Measurements from ENCODE around the gene DEPDC5.

The DEPDC5 gene

DNA sequence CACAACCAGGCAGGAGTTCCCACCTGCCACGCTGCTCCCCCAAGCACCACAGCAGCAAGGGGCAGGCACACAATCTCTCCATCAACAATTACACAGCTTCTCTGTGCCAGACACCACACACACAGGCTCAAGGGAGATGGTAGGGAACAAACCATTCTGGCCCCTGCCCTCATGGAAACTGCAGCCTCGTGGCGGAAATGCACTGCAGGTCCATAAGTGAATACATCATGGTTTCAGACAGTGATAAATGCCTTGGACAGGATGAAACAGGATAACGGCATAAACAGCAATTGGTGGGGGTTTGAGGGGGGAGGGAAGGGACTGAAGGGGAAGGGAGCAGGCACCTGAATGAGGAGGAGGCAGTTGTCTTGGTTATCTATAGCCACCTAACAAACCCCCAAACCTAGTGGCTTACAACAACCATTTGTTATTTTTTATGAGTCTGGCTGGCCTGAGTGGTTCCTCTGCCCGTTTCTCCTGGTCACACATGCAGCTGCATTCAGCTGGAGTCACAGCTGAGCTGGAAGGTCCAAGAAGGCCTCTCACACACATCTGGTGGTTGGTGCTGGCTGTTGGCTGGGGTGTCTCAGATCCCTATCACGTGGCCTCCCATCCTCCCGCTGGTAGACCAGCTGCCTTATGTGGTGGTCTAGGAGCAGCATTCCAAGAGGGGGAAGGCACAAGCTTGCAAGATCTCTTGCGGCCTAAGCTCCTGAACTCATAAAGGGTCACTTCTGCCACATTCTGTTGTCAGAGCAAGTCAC is 175.5 kb downstream of the DEPDC5 start:
- DNase-seq = no peak

DNA sequence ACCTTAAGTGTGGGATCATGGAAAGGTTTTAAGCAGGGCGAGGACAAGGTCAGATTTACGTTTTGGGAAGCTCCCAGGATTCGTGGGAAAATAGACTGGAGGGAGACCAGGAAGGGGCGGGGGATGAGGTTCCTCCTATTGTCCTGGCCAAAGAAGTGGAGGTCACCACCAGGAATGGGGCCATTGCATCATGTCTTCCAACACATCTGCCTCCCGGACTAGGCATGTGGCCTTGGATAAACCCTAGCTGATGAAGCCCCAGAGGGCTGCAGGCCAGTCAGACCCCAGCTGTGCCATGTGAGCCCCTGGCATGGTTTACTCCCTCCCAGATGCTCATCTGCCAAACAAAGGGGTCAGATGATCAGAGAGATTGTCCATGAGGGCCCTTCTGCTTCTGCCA is 179.0 kb downstream of the DEPDC5 start:
- DNase-seq = no peak

DNA sequence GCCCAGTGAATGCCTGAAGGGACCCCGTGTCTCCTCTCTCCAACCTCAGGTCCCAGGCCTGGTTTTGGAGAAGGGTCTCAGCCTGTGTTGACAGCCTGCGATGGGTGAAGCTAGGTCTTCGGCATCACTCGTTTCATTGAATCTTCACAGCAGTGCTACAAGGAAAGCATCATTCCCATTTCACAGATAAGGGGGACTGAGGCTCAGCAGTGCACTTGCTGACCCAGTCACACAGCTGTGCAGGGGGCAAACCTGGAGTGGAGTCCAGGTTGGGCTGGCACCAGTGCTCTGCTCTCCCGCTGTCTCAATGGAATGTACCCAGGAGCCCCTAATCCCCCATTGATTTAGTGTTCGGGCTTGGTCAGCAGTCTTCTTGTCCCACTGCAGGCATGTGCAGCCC is 179.6 kb downstream of the DEPDC5 start:
- no peak for DNase-seq

DNA sequence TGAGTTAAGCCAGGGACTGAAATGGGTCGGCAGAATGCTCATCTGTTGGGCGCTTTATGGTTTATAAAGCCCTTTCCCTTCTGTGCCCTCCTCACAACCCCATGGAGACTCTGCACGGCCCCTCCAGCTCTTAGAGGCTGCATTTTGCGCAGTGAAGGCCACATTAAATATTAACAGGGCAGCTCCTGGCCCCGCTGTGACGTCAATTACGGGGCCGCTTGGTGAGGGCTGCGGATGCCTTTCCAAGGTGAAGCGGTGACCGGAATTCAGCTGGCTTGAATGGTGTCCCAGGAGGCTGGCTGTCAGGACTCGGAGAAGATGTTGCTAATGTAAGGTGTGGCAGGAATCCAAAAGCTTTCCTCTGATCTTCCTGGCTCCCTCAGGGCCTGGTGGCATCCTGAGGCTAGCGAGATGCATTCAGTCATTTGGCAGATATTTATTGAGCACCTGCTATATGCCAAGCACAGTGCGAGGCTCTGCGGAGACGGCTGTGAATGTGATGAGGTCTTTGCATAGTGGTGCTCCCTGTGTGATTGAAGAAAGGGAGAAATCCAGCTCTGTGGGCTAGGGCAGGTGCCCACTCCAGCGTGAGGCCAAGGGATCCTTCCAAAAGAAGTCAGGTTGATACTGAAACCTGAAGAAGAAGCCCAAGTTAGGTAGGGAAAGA is 180.1 kb downstream of the DEPDC5 start:
- no peak for DNase-seq

DNA sequence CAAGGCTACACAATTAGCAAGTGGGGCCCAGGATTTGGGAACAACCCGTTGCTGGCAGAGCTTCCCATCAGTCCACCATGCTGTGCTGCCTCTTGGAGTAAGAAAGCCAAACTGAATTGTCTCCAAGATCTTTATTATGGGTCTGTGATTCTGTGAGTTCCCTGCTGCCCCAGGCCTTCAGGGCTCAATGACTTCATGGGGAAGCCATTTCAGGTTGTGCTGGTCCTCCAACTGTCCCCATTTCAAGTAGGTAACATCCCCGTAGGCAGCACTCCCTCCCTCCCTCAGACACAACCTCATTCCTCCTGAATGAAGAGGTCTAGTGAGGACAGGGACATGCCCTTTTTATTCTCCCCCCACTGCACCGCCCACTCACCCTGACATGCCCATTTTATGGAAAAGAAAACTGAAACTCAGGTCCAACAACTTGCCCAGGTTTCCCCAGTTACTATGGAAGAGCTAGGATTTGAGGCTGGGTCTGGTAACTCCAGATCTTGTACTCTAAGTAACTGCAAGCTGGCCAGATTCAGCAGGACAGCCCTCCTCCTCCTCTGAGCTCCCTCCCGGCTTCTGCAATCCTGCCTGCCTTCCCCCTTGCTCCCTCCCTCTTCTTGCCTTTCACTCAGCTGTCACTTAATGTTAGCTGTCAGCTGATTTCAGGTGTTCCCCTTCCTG is 182.3 kb downstream of the DEPDC5 start:
- DNase-seq = no peak

DNA sequence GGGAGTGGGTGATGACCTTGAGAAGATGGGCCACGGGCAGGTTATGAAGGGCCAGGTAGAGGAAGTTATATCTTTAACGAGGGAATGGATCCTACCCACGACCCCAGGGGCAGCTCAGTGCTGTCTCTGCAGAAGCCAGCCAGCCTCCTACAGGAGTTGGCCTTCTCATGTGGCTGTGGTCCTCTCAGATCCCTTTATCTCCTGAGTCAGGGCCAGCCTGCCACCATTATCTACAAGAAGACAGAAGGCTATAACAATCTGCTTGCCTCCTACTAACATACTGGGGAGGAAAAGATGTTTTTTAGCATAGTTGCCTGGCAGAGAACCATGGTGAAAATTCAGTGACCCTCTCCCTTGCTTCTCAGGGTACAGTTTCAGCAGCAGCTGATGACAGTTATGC is 183.5 kb downstream of the DEPDC5 start:
- DNase-seq = no peak

DNA sequence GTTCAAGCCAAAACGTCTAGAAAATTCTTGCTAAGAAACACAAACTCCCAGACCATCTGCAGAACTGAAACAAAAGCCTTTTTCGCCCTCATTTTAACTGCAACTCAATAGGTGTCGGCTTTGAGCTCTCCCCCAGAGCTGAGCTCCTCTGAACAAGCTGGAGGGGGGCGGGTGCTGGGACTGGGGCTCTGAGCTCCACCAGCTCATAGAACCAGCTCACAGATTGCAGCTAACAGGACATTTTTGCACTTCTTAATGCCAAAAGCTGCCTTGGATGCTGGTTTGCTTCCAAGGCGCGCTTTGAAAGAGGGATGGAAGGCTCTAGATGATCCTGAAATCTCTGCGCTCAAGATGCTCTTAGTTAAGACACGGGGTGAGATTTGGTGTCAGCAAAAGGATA is 184.5 kb downstream of the DEPDC5 start:
- DNase-seq = no peak

DNA sequence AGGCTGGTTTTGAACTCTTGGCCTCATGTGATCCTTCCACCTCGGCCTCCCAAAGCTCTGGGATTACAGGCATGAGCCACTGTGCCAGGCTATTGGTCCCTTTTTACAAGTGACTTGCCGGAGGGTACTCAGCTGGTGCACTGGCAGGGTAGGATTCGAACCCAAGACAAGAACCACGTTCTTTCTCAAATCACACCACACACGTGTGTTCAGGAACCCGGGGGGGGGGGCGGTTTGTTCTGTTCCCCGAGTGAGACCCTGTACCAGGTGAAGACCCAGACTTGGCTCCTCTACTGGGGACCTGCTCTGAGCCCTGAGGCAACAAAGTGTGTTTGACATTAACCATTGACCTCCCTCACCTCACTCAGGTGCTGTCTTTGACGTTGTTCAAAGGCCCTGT is 186.7 kb downstream of the DEPDC5 start:
- no peak for DNase-seq

DNA sequence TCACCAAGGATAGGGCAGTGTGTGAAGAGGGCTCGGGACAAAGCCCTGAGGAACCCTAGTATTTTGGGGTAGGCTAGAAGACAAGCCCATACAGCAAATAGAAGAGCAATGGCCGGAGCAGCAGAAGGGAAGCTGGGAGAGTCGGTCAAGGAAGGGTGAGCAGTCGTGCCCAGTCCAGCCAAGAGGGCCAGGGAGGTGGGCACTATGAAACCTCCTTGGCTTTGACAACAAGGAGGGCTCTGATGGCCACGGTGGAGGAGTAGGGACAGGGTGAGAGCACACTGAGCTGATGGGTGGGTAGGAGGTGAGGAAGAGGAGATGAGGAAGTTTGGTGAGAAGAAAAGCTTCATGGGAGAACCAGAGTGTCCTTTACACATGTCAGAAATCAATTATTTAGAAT is 188.3 kb downstream of the DEPDC5 start:
- no peak for DNase-seq

DNA sequence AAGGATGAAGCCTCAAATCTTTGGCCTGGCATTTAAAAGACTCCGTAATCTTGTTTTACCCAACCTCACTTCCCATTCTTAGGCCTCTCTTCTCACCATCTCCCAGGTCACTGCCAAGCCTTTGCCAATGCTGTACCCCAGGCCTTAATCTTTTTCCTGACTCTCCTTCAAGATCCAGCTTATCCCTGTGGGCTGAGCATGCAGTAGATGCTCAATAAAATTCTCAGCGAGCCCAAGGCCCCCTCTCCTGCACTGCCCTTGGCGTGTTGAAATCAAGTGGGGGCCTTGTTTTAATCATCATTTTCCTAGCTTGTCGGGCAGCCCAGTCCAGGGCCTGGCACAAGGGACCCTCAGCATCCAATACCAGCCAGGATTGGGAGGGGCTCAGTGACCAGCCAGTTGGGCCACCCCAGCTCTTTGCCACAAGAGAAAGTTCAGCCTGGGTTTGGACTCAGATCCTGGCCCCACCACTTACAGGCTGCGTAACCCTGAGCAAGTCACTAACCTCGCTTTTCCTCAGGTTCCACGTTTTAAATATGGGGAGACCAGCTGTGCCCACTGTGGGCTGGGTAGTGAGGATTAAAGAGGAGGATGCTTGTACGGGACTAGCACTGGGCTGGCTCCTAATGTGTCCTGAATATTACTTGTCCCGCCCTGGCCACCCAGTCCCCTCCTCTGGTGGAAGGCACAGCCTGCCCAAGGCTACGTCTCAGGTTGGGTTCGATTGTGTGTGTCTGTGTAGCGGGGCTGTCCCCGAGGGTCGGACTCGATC is 189.6 kb downstream of the DEPDC5 start:
- no peak for DNase-seq

DNA sequence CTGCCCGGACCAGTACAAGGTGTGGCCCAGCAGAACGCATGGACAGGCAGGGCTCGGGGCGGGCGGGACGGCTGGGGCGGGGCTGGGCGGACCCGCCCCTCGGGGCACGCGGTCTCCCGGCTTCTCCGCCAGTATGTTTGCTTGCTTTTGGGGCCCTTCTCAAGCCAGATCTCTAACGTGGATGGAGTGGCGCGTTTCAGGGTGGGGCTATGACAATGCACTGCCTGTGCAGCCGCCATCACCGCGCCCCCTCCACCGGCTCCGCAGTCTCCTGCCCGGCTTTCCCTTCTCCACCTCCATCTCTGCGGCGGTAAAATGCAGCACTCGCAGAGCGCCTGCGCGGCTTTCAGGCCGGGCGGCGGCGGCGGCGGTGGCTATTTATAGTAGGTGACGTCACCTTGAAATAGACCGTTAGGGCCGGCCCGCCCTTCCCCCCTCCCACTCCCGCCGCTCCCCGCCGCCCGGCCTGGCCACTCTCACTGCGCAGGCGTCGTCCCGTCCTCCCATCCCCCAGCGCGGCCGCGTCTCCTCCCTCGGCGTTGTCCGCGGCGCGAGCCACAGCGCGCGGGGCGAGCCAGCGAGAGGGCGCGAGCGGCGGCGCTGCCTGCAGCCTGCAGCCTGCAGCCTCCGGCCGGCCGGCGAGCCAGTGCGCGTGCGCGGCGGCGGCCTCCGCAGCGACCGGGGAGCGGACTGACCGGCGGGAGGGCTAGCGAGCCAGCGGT is 190.3 kb downstream of the DEPDC5 start, which contains the start of gene YWHAH:
Gene YWHAH, plus strand, starts transcription at position 558 of the 722 bp plus-strand sequence. CDS start 199 bp downstream, outside the sequence.
- peak; percentile 90 for DNase-seq

DNA sequence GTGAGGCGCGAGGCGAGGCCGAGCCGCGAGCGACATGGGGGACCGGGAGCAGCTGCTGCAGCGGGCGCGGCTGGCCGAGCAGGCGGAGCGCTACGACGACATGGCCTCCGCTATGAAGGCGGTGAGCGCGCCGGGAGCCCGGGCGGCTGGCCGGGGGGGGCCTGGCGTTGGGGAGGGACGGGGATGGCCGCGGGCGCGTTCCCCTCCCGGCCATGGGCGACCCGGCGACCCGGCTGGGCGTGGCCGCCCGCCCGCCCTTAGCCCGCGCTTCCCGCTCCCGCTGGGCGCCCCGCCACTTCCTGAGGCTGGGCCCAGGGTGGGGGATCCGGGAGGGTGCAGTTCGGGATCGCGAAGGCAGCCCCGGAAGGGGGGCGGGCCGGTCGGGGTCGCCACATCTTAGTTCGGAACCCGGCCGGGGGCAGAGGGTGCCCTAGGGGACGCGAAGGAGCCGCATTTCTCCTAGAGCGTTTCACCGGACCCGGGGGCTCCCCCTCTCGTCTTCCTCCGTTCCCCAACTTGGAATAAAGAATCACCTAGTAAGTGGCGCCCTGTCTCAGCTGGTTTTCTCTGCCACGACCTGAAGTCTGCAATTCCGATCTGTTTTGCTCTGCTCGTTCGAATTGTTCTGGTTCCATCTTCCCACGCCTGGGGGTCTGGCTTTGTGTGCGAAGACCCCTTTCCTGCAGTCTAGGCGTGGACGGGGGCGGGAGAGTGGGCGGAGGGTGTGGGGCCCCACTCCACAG is 191.1 kb downstream of the DEPDC5 start:
- DNase-seq = peak; percentile 25

DNA sequence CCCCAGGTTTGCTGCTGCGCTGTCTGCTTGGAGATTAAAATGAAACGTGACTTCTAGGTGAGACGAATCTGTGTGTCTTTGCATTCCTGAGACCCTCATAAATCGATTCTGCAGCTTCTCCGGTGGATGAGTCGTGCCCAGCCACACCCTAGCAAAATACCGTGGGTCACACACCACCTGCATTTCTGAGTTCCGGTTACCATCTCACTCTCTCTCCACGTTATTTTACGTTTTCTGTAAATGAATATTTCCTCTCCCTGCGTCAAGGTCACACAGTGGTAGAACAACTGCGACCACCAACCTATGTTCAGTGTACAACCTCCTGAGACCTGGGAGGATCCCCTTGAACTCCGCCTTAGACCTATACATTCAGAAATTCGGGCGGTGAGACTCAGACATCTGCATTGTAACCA is 191.6 kb downstream of the DEPDC5 start:
- no peak for DNase-seq

DNA sequence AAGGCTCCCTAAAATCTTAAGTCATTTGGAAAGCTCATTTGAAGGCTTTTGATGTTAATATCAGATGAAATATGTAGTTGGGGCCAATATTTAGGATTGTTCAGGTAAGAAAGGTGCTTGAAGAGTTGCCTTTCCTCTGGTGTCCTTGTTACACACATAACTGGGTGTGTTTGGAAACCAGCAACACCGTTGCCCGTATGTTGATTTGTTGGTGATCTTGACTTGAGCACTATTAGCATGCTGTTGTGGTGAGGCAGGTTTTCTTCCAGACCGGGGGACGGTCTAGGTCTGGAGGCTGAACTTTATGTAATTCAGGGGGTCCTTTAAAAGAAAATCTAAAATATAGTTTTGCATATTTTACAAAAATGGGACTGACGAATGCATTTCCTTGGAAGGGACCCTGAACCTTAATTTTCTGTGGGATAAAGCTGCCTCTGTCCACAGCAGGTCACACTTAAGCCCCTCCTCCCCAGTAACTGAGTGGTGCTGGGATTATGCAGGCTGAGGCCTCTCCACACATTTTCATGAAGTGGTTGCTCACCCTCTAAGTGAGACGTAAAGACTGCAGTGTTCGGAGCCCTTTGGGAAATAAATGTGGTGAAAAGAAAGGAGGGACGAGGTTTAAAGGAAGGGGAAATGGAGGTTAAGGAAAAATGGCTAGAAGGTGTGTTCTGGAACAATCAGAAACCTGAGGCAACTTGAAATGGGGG is 192.3 kb downstream of the DEPDC5 start:
- DNase-seq = no peak

DNA sequence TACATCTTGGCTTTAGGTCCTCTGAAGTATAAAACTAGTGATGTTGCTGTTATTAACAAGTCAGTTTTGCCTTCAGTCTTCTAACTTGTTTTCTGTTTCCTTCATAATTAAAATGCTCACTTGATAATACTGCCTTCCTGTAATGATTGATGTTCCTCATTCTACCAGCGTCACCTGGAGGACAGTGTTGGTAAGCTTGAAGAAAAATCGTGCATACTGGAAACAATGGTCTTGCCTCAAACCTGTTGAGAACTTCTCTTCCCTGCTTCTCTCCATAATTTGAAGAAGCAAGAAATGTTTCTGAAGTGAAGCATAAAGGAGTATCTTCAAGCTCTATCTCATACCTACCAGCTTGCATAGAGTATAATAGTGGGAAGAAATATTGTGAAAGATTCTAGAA is 193.5 kb downstream of the DEPDC5 start:
- peak; percentile 62 for DNase-seq

DNA sequence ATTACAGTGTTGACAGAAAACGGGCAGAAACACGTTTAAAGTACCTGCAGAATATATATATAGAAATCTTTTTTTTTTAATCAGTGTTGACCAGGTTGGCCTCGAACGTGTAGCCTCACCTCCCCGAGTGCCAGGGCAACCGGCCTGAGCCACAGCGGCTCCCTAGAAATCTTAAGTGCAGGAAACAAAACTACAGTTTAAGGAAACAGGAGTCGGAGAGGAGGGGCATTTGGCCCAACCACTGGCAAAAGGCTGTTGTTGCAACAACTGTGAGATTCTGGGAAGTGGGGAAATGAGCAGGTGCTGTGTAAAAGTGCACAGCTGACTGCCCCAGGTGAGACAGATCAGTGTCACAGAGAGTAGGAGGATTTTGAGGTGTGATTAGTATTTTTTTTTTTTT is 194.2 kb downstream of the DEPDC5 start:
- no peak for DNase-seq

DNA sequence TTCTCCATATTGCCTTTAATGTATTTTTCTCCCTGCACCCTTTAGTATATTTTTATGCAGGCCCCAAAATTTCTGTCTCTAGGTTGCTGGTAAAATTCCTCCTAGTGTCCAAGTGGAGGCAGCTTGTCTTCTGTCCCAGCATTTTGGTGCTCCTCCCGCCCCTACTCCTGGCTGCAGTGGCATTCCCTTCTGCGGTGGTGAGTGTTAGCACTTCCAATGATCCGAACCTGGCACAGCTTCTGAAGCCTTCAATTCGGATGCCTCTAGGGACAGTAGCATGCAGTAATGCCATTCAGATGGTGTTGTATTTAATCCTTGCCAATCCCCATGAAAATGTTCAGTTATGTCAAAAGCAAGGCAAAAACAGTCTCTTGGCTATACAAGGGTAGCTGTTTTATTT is 196.4 kb downstream of the DEPDC5 start:
- no peak for DNase-seq

DNA sequence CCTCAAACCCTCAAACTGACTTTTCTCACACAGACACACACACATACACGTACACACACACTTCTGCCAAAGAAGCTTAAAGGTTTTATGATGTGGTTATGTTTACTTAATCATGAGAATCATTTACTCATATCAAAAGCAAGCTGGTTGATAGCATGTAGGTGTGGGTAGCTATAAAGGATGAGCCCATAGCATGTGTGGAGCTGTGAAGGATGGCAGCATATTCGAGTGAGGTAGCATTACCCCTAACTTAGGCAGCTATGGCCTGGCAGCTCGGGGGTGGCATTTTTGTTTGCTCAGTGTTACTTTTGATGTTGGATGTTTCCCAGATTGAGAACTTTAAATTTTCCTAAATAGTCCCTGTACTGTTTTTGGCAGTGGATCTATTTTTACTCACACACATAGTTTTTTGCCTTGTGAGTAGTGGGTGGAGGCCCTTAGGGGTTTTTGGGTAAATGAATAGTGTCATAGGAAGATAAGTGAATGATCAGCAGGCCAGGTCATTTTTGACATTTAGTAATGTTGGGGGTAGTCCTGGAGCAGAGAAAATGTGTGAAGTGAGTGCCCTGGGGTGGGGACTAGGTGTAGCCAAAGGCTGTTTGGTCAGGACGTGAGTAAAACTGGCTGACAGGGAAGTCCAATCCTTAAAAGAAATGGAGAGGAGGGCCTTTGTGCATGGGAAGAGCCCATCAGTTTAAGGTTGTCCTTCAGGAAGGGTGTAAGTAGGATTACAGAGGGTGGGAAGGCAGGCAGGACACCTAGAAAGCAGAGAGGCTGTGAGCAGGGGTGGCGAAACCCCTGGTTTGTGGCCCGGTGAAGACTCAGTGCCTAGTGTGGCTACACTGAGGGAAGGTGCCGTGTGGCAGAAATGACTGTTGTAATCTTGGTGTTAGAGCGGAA is 197.6 kb downstream of the DEPDC5 start:
- DNase-seq = no peak

DNA sequence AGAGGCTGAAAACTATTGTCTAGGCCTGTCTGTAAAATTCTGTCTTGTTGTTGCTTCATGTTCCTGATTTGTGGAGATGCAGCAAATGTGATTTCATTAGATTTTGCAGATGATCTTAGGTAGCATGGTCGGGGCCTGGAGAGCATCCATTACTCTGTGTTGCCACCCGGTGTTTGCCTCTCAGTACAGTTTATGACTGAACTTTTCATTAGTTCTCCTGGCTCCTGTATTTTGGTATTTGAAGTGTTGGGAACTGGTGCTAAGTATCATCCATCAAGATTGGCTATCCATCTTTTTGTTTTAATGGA is 198.2 kb downstream of the DEPDC5 start:
- no peak for DNase-seq

DNA sequence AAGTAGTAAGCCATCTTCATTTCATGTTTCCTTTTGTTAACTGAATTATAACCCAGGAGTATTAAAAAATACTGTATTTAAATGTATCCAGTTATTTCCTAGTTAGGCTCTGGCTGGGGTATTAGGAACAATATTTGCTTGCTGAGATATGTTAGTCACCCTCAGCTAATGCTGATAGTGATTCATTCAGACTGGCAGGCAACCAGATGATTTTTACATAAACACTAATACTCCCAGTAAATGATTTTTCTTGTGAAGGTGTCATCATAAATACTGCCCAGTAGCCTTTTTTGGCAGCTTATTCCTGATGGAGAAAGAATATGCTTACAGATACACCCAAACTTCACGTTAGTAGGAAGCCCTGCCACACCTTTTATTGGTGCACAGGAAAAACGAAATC is 198.7 kb downstream of the DEPDC5 start:
- no peak for DNase-seq
